Karpas-422 (cell line): Measurements from ENCODE around the gene DNAJB13. TPM values are rescaled to one million over a fixed set of nuclear protein-coding genes. Genes with fewer than 3 reads are reported as not detected.

ENCODE experiments used
- DNase-seq: peaks from one replicate; pipeline ENCODE4 v3.0.0-alpha.2; 2015
- H2AFZ ChIP-seq: fragments of 200-600 bp; sonication (generic); 2 replicates; pipeline ENCODE4 v1.6.1; 2014; ENCODE audit warnings: antibody characterized with exemption, low read length, mixed read lengths
- H3K27ac ChIP-seq: fragments of 200-600 bp; sonication (generic); 2 replicates; pipeline ENCODE4 v1.5.1; 2014; ENCODE audit warnings: mild to moderate bottlenecking, low read length, moderate library complexity
- H3K27me3 ChIP-seq: fragments of 200-600 bp; sonication (generic); 2 replicates; pipeline ENCODE4 v1.6.1; 2014; ENCODE audit warnings: low read length, mixed read lengths
- H3K36me3 ChIP-seq: fragments of 200-600 bp; sonication (generic); 2 replicates; pipeline ENCODE4 v1.6.1; 2014; ENCODE audit warnings: low read length, mixed read lengths; ENCODE audit not compliant: insufficient read depth
- H3K4me1 ChIP-seq: fragments of 200-600 bp; sonication (generic); 2 replicates; pipeline ENCODE4 v1.6.1; 2014; ENCODE audit warnings: mild to moderate bottlenecking, low read length, mixed read lengths
- H3K4me2 ChIP-seq: fragments of 200-600 bp; sonication (generic); 2 replicates; pipeline ENCODE4 v1.6.1; 2014; ENCODE audit warnings: low read length, low read depth, mild to moderate bottlenecking; ENCODE audit not compliant: poor library complexity, severe bottlenecking
- H3K4me3 ChIP-seq: fragments of 200-600 bp; sonication (generic); 2 replicates; pipeline ENCODE4 v1.5.1; 2014; ENCODE audit warnings: mild to moderate bottlenecking, antibody characterized with exemption, low read length, mixed read lengths
- H3K79me2 ChIP-seq: fragments of 200-600 bp; sonication (generic); 2 replicates; pipeline ENCODE4 v1.6.1; 2014; ENCODE audit warnings: mild to moderate bottlenecking, low read length, mixed read lengths
- H3K9ac ChIP-seq: fragments of 200-600 bp; sonication (generic); 2 replicates; pipeline ENCODE4 v1.6.0; 2014; ENCODE audit warnings: low read length
- H3K9me2 ChIP-seq: fragments of 200-600 bp; sonication (generic), shearing (Covaris generic); replicated peaks from 2 replicates; pipeline ENCODE4 v1.6.0; 2014; ENCODE audit warnings: mild to moderate bottlenecking, low read length, moderate library complexity; ENCODE audit not compliant: insufficient read depth
- H3K9me3 ChIP-seq: fragments of 300-700, 200-600 bp; sonication (generic); 2 replicates; pipeline ENCODE4 v1.6.1; 2014; ENCODE audit warnings: low read length, mixed read lengths
- H4K20me1 ChIP-seq: fragments of 200-600 bp; sonication (generic); 2 replicates; pipeline ENCODE4 v1.6.1; 2014; ENCODE audit warnings: mild to moderate bottlenecking, antibody characterized with exemption, low read length, low read depth; ENCODE audit not compliant: insufficient read depth
- total RNA-seq: library from RNA; depleted of rRNA; stranded (reverse); fragments of >200 nt; shearing (Covaris generic); gene quantifications from 2 replicates; pipeline ENCODE4 v1.2.3, GENCODE V29; 2014; ENCODE audit warnings: low replicate concordance; rRNA removed

The DNAJB13 gene
- total RNA-seq, 1 experiment from 2014 or later, result not detected

- Histone ChIP-seq H3K9me2 (no peaks in the 10 kb centered on the region), H3K36me3 (peaks cover 18% of the 10 kb centered on the region; the same call in 1 of the 2 replicates), H3K9me3 (no peaks in the 10 kb centered on the region), H3K4me1 (peaks cover 24% of the 10 kb centered on the region), H2AFZ (no peak overlapping the region), H4K20me1 (peaks cover 21% of the 10 kb centered on the region), H3K27ac (no peak overlapping the region), H3K4me2 (no peak overlapping the region), H3K4me3 (no peak overlapping the region), H3K9ac (no peak overlapping the region), H3K27me3 (no peaks in the 10 kb centered on the region), H3K79me2 (no peaks in the 10 kb centered on the region)
- no peak for DNase-seq
Observed at GRCh38 chr11:74015919-74016684, 65.3 kb downstream of the DNAJB13 start.

GRCh38 chr11:74017631-74018030 is 66.8 kb downstream of the DNAJB13 start:
- H3K9ac ChIP-seq, result no peak overlapping the region
- H3K4me2 ChIP-seq, result no peak overlapping the region
- no peaks in the 10 kb centered on the region for H3K27me3 ChIP-seq
- no peak overlapping the region for H3K4me3 ChIP-seq
- H2AFZ ChIP-seq, result no peak overlapping the region
- no peaks in the 10 kb centered on the region for H3K9me3 ChIP-seq
- H4K20me1 ChIP-seq, result peaks cover 21% of the 10 kb centered on the region
- H3K79me2 ChIP-seq, result no peaks in the 10 kb centered on the region
- H3K27ac ChIP-seq, result no peak overlapping the region
- no peak for DNase-seq
- peaks cover 19% of the 10 kb centered on the region; the same call in 1 of the 2 replicates for H3K36me3 ChIP-seq
- H3K9me2 ChIP-seq, result no peaks in the 10 kb centered on the region
- H3K4me1 ChIP-seq, result peaks cover 29% of the 10 kb centered on the region

GRCh38 chr11:74018331-74019005 is 67.6 kb downstream of the DNAJB13 start:
- H3K9me2 ChIP-seq, result no peaks in the 10 kb centered on the region
- H3K4me2 ChIP-seq, result no peak overlapping the region
- H3K9ac ChIP-seq, result no peak overlapping the region

DNA sequence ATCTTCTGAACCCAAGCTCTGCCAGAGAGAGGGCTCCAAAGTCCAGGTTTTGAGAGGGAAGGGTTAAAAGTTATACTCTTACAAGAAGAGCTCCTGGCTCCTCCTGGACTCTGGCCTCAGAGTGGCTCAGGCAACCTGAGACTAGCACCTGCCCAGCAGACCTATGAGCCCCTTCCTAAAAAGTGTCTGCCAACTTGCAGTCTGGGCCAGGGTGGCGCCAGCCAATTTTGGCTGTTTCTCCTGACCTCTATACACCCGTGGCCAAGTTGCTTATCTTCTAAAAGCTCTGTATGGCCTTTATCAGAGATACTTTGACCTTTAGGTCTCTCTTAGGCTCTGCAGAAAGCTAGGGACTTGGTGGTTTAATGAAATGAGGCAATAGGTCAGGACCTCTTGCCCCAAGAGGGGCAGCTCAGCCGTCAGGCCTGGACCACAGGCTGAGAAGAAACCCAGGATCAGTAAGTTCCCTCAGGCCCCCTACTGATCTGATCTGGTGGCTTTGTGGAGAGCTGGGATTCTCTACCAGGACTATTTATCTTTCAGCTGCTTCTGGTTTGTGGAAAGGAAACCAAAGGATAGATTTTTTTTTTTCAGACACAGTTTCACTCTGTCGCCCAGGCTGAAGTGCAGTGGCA is 68.4 kb downstream of the DNAJB13 start:
- H3K4me1 ChIP-seq, result peaks cover 40% of the 10 kb centered on the region
- H3K27ac ChIP-seq, result no peak overlapping the region
- H3K79me2 ChIP-seq, result no peaks in the 10 kb centered on the region
- no peaks in the 10 kb centered on the region for H3K9me2 ChIP-seq
- no peak overlapping the region for H3K4me2 ChIP-seq
- H2AFZ ChIP-seq, result no peak overlapping the region
- DNase-seq, result no peak
- peaks cover 23% of the 10 kb centered on the region; the same call in 1 of the 2 replicates for H3K36me3 ChIP-seq
- peaks cover 21% of the 10 kb centered on the region for H4K20me1 ChIP-seq
- H3K27me3 ChIP-seq, result no peaks in the 10 kb centered on the region
- no peaks in the 10 kb centered on the region for H3K9me3 ChIP-seq
- no peak overlapping the region for H3K9ac ChIP-seq
- no peak overlapping the region for H3K4me3 ChIP-seq

More at GRCh38 chr11:74018331-74019005, 67.6 kb downstream of the DNAJB13 start:
- Histone ChIP-seq H3K27me3 (no peaks in the 10 kb centered on the region), H3K27ac (no peak overlapping the region), H4K20me1 (peaks cover 21% of the 10 kb centered on the region), H3K79me2 (no peaks in the 10 kb centered on the region), H3K4me1 (peaks cover 34% of the 10 kb centered on the region), H3K4me3 (no peak overlapping the region), H3K9me3 (no peaks in the 10 kb centered on the region), H2AFZ (no peak overlapping the region), H3K36me3 (peaks cover 23% of the 10 kb centered on the region; the same call in 1 of the 2 replicates)
- DNase-seq, result no peak

DNA sequence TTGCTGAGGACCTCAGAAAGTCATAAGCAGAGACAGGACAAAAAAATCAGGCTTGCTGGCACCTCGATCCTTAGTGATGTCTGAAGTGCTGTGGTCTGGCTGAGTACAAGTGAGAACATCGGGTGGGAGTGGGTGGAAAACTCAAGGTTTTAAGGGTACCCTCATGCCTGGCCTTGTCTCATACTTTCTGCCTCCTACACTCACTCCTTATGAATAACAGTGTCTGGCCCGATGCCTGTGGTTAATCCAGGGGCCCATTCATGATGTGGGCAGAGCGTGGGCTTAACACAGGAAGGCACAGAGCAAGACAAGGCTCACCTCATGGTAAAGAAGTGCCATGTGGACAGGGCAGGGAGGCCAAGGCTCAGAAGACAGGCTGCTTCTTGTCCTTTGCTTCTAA is 69.0 kb downstream of the DNAJB13 start:
- H3K4me2 ChIP-seq, result peak overlapping the region; percentile 42
- H3K9ac ChIP-seq, result no peak overlapping the region

More for the DNA sequence above, 69.0 kb downstream of the DNAJB13 start:
- Histone ChIP-seq H3K27me3 (no peaks in the 10 kb centered on the region), H3K4me3 (no peak overlapping the region), H3K27ac (no peak overlapping the region), H3K36me3 (peaks cover 26% of the 10 kb centered on the region; the same call in 1 of the 2 replicates), H3K9me3 (no peaks in the 10 kb centered on the region), H3K79me2 (no peaks in the 10 kb centered on the region), H2AFZ (no peak overlapping the region), H4K20me1 (peaks cover 21% of the 10 kb centered on the region), H3K4me1 (peaks cover 40% of the 10 kb centered on the region), H3K9me2 (no peaks in the 10 kb centered on the region)
- no peak for DNase-seq

Other genes with a start within 250 kb of the DNAJB13 start
- 50.9 and 76.3 TPM in 2 replicates for gene RAB6A, start 190.0 kb upstream of the DNAJB13 start, total RNA-seq
- gene MRPL48, start 163.2 kb upstream of the DNAJB13 start, total RNA-seq, result 41.6 and 69.3 TPM in 2 replicates
- gene COA4, start 74.2 kb upstream of the DNAJB13 start, total RNA-seq, result 134 and 207 TPM in 2 replicates
- 24.1 and 36.0 TPM in 2 replicates for gene PAAF1, start 74.0 kb upstream of the DNAJB13 start, total RNA-seq
- 189 and 274 TPM in 2 replicates for gene UCP2, start 31.8 kb downstream of the DNAJB13 start, total RNA-seq
- 3.0 and 4.0 TPM in 2 replicates for gene UCP3, start 58.1 kb downstream of the DNAJB13 start, total RNA-seq
- 37.9 and 44.3 TPM in 2 replicates for gene C2CD3, start 220.0 kb downstream of the DNAJB13 start, total RNA-seq
- gene PPME1, start 220.3 kb downstream of the DNAJB13 start, total RNA-seq, result 39.1 and 59.1 TPM in 2 replicates